GM12878 (cell line): ENCODE data around the gene TTLL1. TPM values are rescaled to one million over a fixed set of nuclear protein-coding genes. Genes with fewer than 3 reads are reported as not detected.

ENCODE experiments used
- ATAC-seq: fragments of 200-7000 bp; cut with Tn5 transposase; 3 replicates; pipeline ENCODE4 v1.9.1; 2020; ENCODE audit warnings: mild to moderate bottlenecking, moderate library complexity
- BruUV-seq: library from RNA; stranded (reverse); fragments of 400-500 nt; replicated peaks from 2 replicates; lab custom pipeline; 2021; lab: Mats Ljungman, UMichigan
- CTCF ChIA-PET: fragments of 300-600 bp; sonication (Branson Sonifier 250); formaldehyde crosslinking; extraction: SDS; loops from one replicate; lab custom pipeline; 2021; ENCODE audit warnings: inconsistent platforms; lab: Yijun Ruan, JAX
- POLR2A ChIA-PET: fragments of 350-600 bp; formaldehyde crosslinking; extraction: SDS; loops from one replicate; lab custom pipeline; 2021; ENCODE audit warnings: inconsistent platforms; lab: Charles Lee
- RAD21 ChIA-PET: fragments of 300-600 bp; sonication (Branson Sonifier 250); formaldehyde crosslinking; loops from one replicate; lab custom pipeline; 2023; ENCODE audit warnings: antibody characterized with exemption; ENCODE audit not compliant: unreplicated experiment; lab: Charles Lee
- SMC1A ChIA-PET: fragments of 300-600 bp; sonication (Branson Sonifier 250); formaldehyde crosslinking; loops from one replicate; lab custom pipeline; 2023; ENCODE audit not compliant: unreplicated experiment, uncharacterized antibody; lab: Charles Lee
- DNase-seq: peaks from one replicate; pipeline ENCODE4 v3.0.0-alpha.2; 2011; ENCODE audit warnings: low read depth, low spot score
- FAIRE-seq: peaks from 3 replicates; lab custom pipeline; 2011; peaks lifted over from hg19 to GRCh38; lab: Jason Lieb, UNC
- H2AFZ ChIP-seq: 2 replicates; pipeline ENCODE4 v1.6.0; 2011; ENCODE audit warnings: low read depth, low read length, control low read depth; ENCODE audit not compliant: control insufficient read depth
- H3K27ac ChIP-seq: 2 replicates; pipeline ENCODE4 v1.5.1; 2011; ENCODE audit warnings: control low read depth; ENCODE audit not compliant: control insufficient read depth, insufficient read depth
- H3K27me3 ChIP-seq, 2 experiments: replicated peaks in 1 of 2; 2 replicates each; pipeline versions ENCODE4 v1.6.0 to v1.6.1; 2011; ENCODE audit warnings: low read length in 1 of 2; ENCODE audit not compliant: control insufficient read depth in 2 of 2, insufficient read depth in 2 of 2
- H3K36me3 ChIP-seq, 2 experiments: 2 replicates each; pipeline ENCODE4 v1.5.1; 2011; ENCODE audit warnings: low read length in 1 of 2; ENCODE audit not compliant: control insufficient read depth in 2 of 2, insufficient read depth in 2 of 2
- H3K4me1 ChIP-seq: 2 replicates; pipeline ENCODE4 v1.6.1; 2011; ENCODE audit warnings: mild to moderate bottlenecking, low read length, moderate library complexity, mixed read lengths; ENCODE audit not compliant: control insufficient read depth, insufficient read depth
- H3K4me2 ChIP-seq: 2 replicates; pipeline ENCODE4 v1.6.0; 2011; ENCODE audit warnings: control low read depth; ENCODE audit not compliant: control insufficient read depth, insufficient read depth
- H3K4me3 ChIP-seq: fragments of 200-600 bp; sonication (generic); 2 replicates; pipeline ENCODE4 v1.5.1; 2016
- H3K79me2 ChIP-seq: 2 replicates; pipeline ENCODE4 v1.6.0; 2011; ENCODE audit warnings: low read length; ENCODE audit not compliant: control insufficient read depth, insufficient read depth
- H3K9ac ChIP-seq: 2 replicates; pipeline ENCODE4 v1.8.0; 2011; ENCODE audit warnings: low read length, control low read depth, mixed read lengths; ENCODE audit not compliant: control insufficient read depth, insufficient read depth
- H3K9me3 ChIP-seq: replicated peaks from 3 replicates; pipeline ENCODE4 v1.5.1; 2011; ENCODE audit warnings: mild to moderate bottlenecking, low read length; ENCODE audit not compliant: control insufficient read depth, insufficient read depth
- H4K20me1 ChIP-seq: 2 replicates; pipeline ENCODE4 v1.6.0; 2011; ENCODE audit not compliant: control insufficient read depth, insufficient read depth
- CEBPB ChIP-seq, 2 experiments: fragments of 150-350 bp in 1 of 2; IDR thresholded peaks; 2 replicates each; pipeline ENCODE4 v1.6.1; 2012 to 2014; ENCODE audit warnings: low read depth in 2 of 2, low read length in 2 of 2, borderline replicate concordance in 1 of 2, inconsistent platforms in 1 of 2
- CHD4 ChIP-seq: fragments of 200-600 bp; sonication (generic); IDR thresholded peaks from 2 replicates; pipeline ENCODE4 v1.6.1; 2016; ENCODE audit warnings: mild to moderate bottlenecking
- EZH2 ChIP-seq: IDR thresholded peaks from 2 replicates; pipeline ENCODE4 v1.6.1; 2012; ENCODE audit warnings: low read depth, mild to moderate bottlenecking, control low read depth, inconsistent platforms, low read length, borderline replicate concordance; ENCODE audit not compliant: control insufficient read depth
- GABPA ChIP-seq: IDR thresholded peaks from 2 replicates; pipeline ENCODE4 v1.6.1; 2014; ENCODE audit warnings: antibody characterized with exemption, low read depth, mild to moderate bottlenecking, inconsistent platforms
- GATAD2B ChIP-seq: fragments of 450-650 bp; conservative IDR thresholded peaks from 2 replicates; pipeline ENCODE4 v1.6.1; 2017; ENCODE audit warnings: low read depth, mild to moderate bottlenecking, moderate library complexity
- IKZF2 ChIP-seq, 2 experiments: fragments of 450-650 bp; IDR thresholded peaks; 2 replicates each; pipeline ENCODE4 v1.6.1; 2017; ENCODE audit warnings: mild to moderate bottlenecking in 2 of 2, moderate library complexity in 2 of 2
- TCF3 ChIP-seq: IDR thresholded peaks from 2 replicates; pipeline ENCODE4 v1.6.1; 2012; ENCODE audit warnings: low read depth, mild to moderate bottlenecking, low read length, borderline replicate concordance; ENCODE audit not compliant: insufficient read depth
- TCF7 ChIP-seq: IDR thresholded peaks from 2 replicates; pipeline ENCODE4 v1.6.1; 2014; ENCODE audit warnings: antibody characterized with exemption, borderline replicate concordance
- WGBS: methylation state at CpG from one replicate; pipeline ENCODE4 v1.1.6; 2016; ENCODE audit warnings: low lambda C conversion rate; ENCODE audit not compliant: insufficient replicate concordance, insufficient coverage; ENCODE audit errors: missing lambda C conversion rate; 5-methylcytosine and 5-hydroxymethylcytosine counted together
- in situ Hi-C: fragments of 300-500 bp; cut with MboI; formaldehyde crosslinking; loops from 9 replicates; pipeline ENCODE4 v1.14.3; 2018; ENCODE audit warnings: mixed read lengths
- intact Hi-C: fragments of 100-400 bp; cut with micrococcal nuclease; formaldehyde crosslinking; loops from one replicate; pipeline ENCODE4 v1.14.2; 2022; ENCODE audit not compliant: unreplicated experiment
- polyA plus RNA-seq, 11 experiments: library from polyadenylated mRNA; depleted of rRNA in 4 of 11; unstranded in 6 of 11; stranded (reverse) in 5 of 11; fragments of >200 nt; fragmentation: Nextera tagmentation in 4 of 11; fragmentation: Illumina TruSeq in 1 of 11; extraction: Ambion mirVana in 4 of 11; extraction: Trizol in 1 of 11; gene quantifications; 1 replicate in 1 of 11; 2 replicates in 10 of 11; pipeline versions ENCODE4 v1.2.1 to v1.2.3, GENCODE V29; 2011 to 2016; ENCODE audit warnings: inconsistent platforms in 2 of 11, missing spikeins in 2 of 11, low read depth in 1 of 11
- total RNA-seq, 4 experiments: library from RNA; depleted of rRNA in 3 of 4; stranded (reverse); fragments of >200 nt in 3 of 4; fragmentation: Illumina TruSeq in 1 of 4; extraction: Trizol in 1 of 4; gene quantifications; 2 replicates each; pipeline versions ENCODE4 v1.2.1 to v1.2.3, GENCODE V29; 2013 to 2021
- TF ChIP-seq, protein P1 (sequence below): fragments of 450-650 bp; IDR thresholded peaks from 2 replicates; pipeline ENCODE4 v1.6.1; 2017; ENCODE audit warnings: antibody characterized with exemption, mild to moderate bottlenecking, moderate library complexity
- TF ChIP-seq, protein P2 (sequence below): fragments of 450-650 bp; IDR thresholded peaks from 2 replicates; pipeline ENCODE4 v1.6.1; 2017; ENCODE audit warnings: mild to moderate bottlenecking
- TF ChIP-seq, protein P3 (sequence below): fragments of 450-650 bp; IDR thresholded peaks from 2 replicates; pipeline ENCODE4 v1.6.1; 2016; ENCODE audit warnings: mild to moderate bottlenecking

The TTLL1 gene
- total and polyA plus RNA-seq, 10 of the 15 experiments (the other 5 are each of a cell fraction or from before 2014, with no cell fraction given): 0.39 to 4.8 (median 3.2) TPM

GRCh38 chr22:43109511-43109910, 20.3 kb upstream of the TTLL1 start:
- Histone ChIP-seq H3K4me2 (no peak overlapping the region), H3K9me3 (no peaks in the 10 kb centered on the region), H4K20me1 (no peaks in the 10 kb centered on the region), H3K9ac (no peak overlapping the region), H3K27ac (no peak overlapping the region), H2AFZ (no peak overlapping the region), H3K4me3 (no peak overlapping the region), H3K27me3 (peaks cover 0 to 3% of the 10 kb centered on the region in 2 experiments; a peak in 3 of 4 replicates), H3K36me3 (no peaks in the 10 kb centered on the region), H3K79me2 (no peaks in the 10 kb centered on the region), H3K4me1 (peaks cover 7% of the 10 kb centered on the region)
- TF ChIP-seq CEBPB (IDR thresholded peaks at IDR 0.05; ENCODE audit: borderline replicate concordance in 1 of 2, low read depth in 2 of 2, low read length in 2 of 2) (no peak), GABPA (no peak), TCF7 (no peak), CHD4 (no peak), IKZF2 (IDR thresholded peaks at IDR 0.05) (no peak), EZH2 (no peak), GATAD2B (no peak), TCF3 (no peak)
- TF ChIP-seq, protein P1, sequence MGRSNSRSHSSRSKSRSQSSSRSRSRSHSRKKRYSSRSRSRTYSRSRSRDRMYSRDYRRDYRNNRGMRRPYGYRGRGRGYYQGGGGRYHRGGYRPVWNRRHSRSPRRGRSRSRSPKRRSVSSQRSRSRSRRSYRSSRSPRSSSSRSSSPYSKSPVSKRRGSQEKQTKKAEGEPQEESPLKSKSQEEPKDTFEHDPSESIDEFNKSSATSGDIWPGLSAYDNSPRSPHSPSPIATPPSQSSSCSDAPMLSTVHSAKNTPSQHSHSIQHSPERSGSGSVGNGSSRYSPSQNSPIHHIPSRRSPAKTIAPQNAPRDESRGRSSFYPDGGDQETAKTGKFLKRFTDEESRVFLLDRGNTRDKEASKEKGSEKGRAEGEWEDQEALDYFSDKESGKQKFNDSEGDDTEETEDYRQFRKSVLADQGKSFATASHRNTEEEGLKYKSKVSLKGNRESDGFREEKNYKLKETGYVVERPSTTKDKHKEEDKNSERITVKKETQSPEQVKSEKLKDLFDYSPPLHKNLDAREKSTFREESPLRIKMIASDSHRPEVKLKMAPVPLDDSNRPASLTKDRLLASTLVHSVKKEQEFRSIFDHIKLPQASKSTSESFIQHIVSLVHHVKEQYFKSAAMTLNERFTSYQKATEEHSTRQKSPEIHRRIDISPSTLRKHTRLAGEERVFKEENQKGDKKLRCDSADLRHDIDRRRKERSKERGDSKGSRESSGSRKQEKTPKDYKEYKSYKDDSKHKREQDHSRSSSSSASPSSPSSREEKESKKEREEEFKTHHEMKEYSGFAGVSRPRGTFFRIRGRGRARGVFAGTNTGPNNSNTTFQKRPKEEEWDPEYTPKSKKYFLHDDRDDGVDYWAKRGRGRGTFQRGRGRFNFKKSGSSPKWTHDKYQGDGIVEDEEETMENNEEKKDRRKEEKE: no peak
- TF ChIP-seq, protein P2, sequence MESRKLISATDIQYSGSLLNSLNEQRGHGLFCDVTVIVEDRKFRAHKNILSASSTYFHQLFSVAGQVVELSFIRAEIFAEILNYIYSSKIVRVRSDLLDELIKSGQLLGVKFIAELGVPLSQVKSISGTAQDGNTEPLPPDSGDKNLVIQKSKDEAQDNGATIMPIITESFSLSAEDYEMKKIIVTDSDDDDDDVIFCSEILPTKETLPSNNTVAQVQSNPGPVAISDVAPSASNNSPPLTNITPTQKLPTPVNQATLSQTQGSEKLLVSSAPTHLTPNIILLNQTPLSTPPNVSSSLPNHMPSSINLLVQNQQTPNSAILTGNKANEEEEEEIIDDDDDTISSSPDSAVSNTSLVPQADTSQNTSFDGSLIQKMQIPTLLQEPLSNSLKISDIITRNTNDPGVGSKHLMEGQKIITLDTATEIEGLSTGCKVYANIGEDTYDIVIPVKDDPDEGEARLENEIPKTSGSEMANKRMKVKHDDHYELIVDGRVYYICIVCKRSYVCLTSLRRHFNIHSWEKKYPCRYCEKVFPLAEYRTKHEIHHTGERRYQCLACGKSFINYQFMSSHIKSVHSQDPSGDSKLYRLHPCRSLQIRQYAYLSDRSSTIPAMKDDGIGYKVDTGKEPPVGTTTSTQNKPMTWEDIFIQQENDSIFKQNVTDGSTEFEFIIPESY: no peak
- TF ChIP-seq, protein P3, sequence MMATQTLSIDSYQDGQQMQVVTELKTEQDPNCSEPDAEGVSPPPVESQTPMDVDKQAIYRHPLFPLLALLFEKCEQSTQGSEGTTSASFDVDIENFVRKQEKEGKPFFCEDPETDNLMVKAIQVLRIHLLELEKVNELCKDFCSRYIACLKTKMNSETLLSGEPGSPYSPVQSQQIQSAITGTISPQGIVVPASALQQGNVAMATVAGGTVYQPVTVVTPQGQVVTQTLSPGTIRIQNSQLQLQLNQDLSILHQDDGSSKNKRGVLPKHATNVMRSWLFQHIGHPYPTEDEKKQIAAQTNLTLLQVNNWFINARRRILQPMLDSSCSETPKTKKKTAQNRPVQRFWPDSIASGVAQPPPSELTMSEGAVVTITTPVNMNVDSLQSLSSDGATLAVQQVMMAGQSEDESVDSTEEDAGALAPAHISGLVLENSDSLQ: no peak
- ChIA-PET CTCF (interaction anchor here (0.6 to 1.1 kb wide), 2 partner anchors 27 to 32 kb away, joined by 3 to 5 read pairs; no protein-coding TSS in a partner anchor), SMC1A (interaction anchor here (0.7 kb wide), 1 partner anchor 406 kb away, joined by 3 read pairs; no protein-coding TSS in a partner anchor), RAD21 (no interaction called here), POLR2A (no interaction called here)
- DNase-seq (no peak), FAIRE-seq (no peak), ATAC-seq (no peak)
- no TSS peak for BruUV-seq
- intact Hi-C loops: no loop called here
- in situ Hi-C loops: no loop called here
- WGBS: 75% methylated on average over 5 of the region's 5 CpGs
